ENCODE data around the gene NFIB.

NFIB gene

DNA sequence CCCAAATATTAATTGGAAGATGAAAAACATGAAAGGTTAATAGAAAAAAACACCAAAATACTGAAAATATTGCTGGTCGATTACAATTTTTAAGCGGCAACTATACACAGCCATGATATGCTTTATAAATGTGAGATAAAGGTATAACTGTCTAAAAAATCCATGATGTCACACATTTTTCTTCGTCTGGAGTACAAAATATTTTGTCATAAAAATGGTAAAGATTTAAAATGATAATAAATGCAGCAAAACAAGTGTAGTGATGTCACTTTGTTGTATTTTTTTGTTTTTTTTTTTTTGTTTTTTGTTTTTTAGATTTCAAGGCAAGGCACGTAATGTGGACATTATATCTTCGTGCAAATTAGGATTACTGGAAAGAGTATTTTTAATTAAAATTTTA, 227.4 kb downstream of the NFIB start:
- no peak for DNase-seq (ENCODE audit: extremely low read depth in 1 of 2, low read depth in 1 of 2)

- DNase-seq (ENCODE audit: extremely low read depth in 1 of 2, low read depth in 1 of 2), result no peak
Observed at GRCh38 chr9:14085810-14086209, 228.1 kb downstream of the NFIB start.

- no peak for DNase-seq (ENCODE audit: extremely low read depth in 1 of 2, low read depth in 1 of 2)
Observed at GRCh38 chr9:14084867-14085266, 229.1 kb downstream of the NFIB start.

- no peak for DNase-seq (ENCODE audit: extremely low read depth in 1 of 2, low read depth in 1 of 2)
Observed at GRCh38 chr9:14083366-14083765, 230.6 kb downstream of the NFIB start.

GRCh38 chr9:14082732-14083131, 231.2 kb downstream of the NFIB start:
- no peak for DNase-seq (ENCODE audit: extremely low read depth in 1 of 2, low read depth in 1 of 2)

GRCh38 chr9:14081745-14082144, 232.2 kb downstream of the NFIB start:
- no peak for DNase-seq (ENCODE audit: extremely low read depth in 1 of 2, low read depth in 1 of 2)

GRCh38 chr9:14080959-14081542, 232.9 kb downstream of the NFIB start:
- no peak for DNase-seq (ENCODE audit: extremely low read depth in 1 of 2, low read depth in 1 of 2)

DNA sequence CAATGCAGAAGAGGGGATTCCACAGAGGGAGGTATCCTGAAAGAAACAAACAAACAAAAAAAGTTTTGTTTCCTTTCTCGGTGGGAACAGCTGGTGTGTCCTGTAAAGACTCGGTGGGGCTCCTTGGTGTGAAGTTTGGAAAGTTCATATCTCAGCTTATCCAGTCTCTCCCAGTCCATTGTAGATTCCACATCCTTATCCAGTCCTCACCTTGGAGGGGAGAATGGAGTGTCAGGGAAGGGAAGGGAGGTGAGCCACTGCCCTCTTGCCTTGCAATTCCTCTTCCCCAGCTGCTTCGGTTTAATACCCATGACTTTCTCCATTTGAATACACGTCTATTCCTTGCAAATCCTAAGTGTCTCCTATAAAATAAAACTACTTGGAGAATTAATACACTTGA, 234.5 kb downstream of the NFIB start:
- DNase-seq (ENCODE audit: extremely low read depth in 1 of 2, low read depth in 1 of 2), result no peak

GRCh38 chr9:14077672-14078071, 236.3 kb downstream of the NFIB start:
- no peak for DNase-seq (ENCODE audit: extremely low read depth in 1 of 2, low read depth in 1 of 2)

DNA sequence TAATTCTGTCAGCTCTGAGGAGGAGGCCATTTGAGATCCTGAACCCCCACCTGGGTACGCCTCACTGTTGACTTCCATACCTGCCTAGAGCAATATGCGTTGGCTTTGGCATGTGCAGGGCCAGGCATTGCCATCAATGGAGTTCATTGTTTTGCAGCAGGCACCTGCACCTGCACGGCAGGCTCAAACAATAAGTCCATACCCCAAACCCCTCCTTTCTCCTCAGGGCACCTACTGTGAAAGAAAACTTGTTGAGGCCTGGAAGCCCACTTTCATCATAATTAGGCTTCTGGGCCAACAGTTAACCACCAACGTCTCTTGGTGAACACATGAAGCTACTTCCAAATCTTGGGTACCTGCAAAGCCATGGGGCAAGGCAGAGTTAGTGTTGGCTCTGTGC, 238.7 kb downstream of the NFIB start:
- DNase-seq (ENCODE audit: extremely low read depth in 1 of 2, low read depth in 1 of 2), result no peak

DNA sequence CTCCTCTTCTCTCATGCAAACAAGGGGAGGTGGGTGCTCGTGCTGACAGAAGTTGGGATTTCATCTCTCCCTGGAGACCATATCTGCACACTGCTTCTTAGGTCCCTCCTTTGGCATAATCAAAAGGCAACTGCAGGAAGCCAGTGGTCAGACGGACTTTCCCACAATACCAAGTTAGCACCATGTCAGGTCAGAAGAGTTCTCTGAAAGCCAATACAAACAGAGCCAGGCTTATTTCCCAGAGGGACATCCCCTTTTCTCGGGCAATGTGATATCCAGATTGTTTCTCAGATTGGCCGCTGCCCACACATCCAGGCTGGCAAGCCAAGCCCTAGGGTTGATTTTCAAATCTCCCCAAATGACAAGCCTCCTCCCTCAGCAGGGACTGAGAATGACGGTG, 241.1 kb downstream of the NFIB start:
- no peak for DNase-seq (ENCODE audit: extremely low read depth in 1 of 2, low read depth in 1 of 2)

DNA sequence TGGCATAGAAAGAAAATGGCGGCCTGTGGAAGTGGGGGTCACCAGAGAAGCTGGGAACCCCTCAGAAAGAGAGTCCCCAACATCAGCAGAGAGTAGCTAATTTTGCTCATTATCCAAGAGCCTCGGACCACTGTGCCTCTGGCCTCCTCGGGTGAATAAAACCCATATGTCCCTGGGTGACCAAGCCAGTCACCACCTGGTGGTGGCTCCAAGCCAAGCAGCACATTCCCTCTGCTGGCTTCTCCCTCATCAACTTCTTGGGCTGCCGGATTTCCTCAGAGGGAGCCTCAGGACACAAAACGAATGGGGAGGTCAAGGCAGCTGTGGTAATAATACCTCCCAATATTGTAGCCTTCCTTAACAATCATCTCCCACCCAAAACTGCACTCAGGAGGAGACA, 242.5 kb downstream of the NFIB start:
- no peak for DNase-seq (ENCODE audit: extremely low read depth in 1 of 2, low read depth in 1 of 2)

GRCh38 chr9:14068690-14069089, 245.3 kb downstream of the NFIB start:
- no peak for DNase-seq (ENCODE audit: extremely low read depth in 1 of 2, low read depth in 1 of 2)

- no peak for DNase-seq (ENCODE audit: extremely low read depth in 1 of 2, low read depth in 1 of 2)
Observed at GRCh38 chr9:14066831-14067230, 247.1 kb downstream of the NFIB start.

DNA sequence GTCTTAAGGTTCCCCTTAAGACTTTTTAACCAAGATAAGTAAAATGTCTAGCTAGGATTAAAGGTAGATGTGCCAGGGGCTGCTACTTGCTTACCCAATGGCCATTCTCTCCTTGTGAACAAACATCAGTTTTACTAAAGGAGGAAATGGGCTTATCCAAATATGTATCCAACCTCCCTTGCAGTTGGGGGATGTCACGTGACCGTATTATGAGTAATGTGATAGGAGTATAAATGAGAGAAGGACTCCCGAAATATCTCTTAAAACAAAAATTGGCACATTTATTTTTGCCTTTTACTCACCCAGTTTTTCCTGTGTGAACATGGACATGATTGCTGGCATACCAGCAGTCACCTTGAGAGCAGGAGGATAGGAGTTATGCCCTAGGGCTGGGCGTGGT, 247.9 kb downstream of the NFIB start:
- DNase-seq (ENCODE audit: extremely low read depth in 1 of 2, low read depth in 1 of 2), result no peak

GRCh38 chr9:14064940-14065339, 249.0 kb downstream of the NFIB start:
- DNase-seq (ENCODE audit: extremely low read depth in 1 of 2, low read depth in 1 of 2), result no peak

DNA sequence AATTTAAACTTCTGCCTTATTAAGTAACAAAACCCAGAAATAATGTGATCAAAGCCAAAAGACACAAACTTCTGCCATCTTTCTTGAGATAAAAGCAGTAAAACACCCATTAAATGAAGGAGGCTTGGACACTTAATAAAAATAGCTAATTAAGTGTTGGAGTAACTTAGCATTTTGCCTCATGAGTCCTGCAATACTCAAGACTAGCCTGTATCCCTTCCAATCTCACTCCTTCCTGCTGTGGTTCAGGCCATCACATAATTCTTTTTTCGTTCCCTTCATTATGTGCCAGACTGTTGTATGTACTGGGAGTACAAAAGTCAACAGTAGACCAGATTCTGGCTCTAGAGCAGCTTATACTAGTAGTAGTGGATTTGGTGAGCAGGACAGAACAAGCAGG, 250.2 kb downstream of the NFIB start:
- DNase-seq (ENCODE audit: extremely low read depth in 1 of 2, low read depth in 1 of 2), result no peak

- DNase-seq (ENCODE audit: extremely low read depth in 1 of 2, low read depth in 1 of 2), result no peak
Observed at GRCh38 chr9:14062586-14063221, 251.2 kb downstream of the NFIB start.

GRCh38 chr9:14061936-14062585, 251.9 kb downstream of the NFIB start:
- DNase-seq (ENCODE audit: extremely low read depth in 1 of 2, low read depth in 1 of 2), result no peak

DNA sequence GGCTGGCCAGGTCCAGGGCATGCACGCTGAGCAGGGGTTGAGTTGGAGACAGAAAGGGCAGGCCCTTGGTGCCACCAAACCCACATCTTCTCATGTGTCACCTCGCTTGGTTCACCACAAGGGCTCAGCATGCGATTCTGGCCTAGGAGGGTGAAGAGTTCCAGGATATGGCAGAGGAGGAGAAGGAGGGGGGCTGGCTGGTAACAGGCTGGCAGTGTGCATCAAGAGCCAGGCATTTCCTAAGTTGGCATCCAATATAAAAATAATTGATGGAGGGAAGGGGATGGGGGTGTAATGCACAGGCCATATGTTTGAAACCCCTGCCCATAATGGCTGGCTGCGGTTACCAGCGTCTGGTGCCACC, 255.6 kb downstream of the NFIB start:
- DNase-seq (ENCODE audit: extremely low read depth in 1 of 2, low read depth in 1 of 2), result no peak

DNA sequence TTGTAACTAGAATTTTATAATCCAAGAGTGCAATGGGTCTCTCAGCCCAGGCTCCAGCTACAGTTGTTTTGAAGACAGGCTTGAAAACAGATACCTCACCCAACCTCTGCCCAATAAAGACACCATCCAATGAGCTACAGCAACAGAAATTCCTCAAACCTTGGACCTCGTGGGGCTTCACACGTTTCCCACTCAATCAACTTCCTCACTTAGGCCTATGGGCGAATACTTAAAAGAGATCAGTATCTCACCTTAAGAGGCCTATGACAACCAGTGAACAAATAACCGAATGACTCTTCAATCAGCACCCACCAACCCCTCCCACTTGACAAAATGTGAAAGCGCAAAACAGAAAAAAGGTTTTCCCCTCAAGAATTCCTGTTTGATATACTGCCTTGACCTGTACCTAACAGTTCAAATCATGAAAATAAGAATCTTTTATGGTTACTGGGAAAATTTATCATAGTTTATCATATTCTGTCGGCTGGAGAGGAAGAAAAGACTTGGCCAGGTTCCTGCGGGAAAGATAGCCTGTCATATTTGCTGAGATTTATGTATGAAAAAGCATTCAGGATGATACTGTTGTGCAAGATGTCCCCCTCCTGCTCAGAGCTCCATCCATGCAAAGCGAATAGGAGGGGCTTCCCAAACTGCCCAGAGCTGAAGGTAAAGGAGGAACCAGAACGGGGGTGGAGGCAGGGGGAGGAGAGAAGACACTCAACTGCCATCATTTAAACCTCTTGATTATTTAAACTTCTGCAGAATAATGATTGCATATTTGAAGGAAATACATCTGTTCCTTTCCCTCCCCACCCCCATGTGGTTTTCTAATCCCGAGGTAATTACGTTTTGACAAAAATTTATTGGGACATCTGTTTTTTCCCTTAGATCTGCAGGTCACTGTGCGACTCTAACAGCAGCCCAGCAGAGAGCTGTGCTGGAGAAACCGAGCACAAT, 256.3 kb downstream of the NFIB start:
- DNase-seq (ENCODE audit: extremely low read depth in 1 of 2, low read depth in 1 of 2), result no peak
